Body of pancreas (tissue), 4 donors: ENCODE results near the gene COL26A1. TPM values are rescaled to one million over a fixed set of nuclear protein-coding genes. Genes with fewer than 3 reads are reported as not detected.

Experiments
- ATAC-seq: fragments of 150-250 bp; one replicate; pipeline ENCODE4 v1.9.1; 2016
- DNase-seq, 4 donors: peaks; one replicate each; pipeline ENCODE4 v3.0.0-alpha.2; 2019
- H3K27ac ChIP-seq, 4 donors: fragments of 200-600 bp; sonication (generic); 1 replicate in 3 of 4; 2 replicates in 1 of 4; pipeline versions ENCODE4 v1.5.1 to v1.6.1; 2016 to 2019; ENCODE audit warnings: mild to moderate bottlenecking in 1 of 4, mixed read lengths in 1 of 4, moderate library complexity in 1 of 4
- H3K27me3 ChIP-seq, 2 donors: fragments of 200-600 bp; sonication (generic); one replicate each; pipeline ENCODE4 v1.6.0; 2016; ENCODE audit warnings: mild to moderate bottlenecking in 1 of 2
- H3K36me3 ChIP-seq, 2 donors: fragments of 200-600 bp; sonication (generic); replicated peaks in 1 of 2; 2 replicates each; pipeline ENCODE4 v1.5.1; 2016; ENCODE audit warnings: low read depth in 2 of 2; ENCODE audit not compliant: insufficient read depth in 1 of 2
- H3K4me1 ChIP-seq: fragments of 200-600 bp; sonication (generic); one replicate; pipeline ENCODE4 v1.6.0; 2016
- H3K4me3 ChIP-seq, 2 donors: fragments of 200-600 bp; sonication (generic); 1 replicate in 1 of 2; 2 replicates in 1 of 2; pipeline ENCODE4 v1.5.1; 2016 to 2019
- H3K9me3 ChIP-seq, 3 donors: fragments of 200-600 bp; sonication (generic); 1 replicate in 2 of 3; 2 replicates in 1 of 3; pipeline ENCODE4 v1.5.1; 2016
- POLR2A ChIP-seq, 3 donors: fragments of 450-650 bp; IDR thresholded peaks; one replicate each; pipeline ENCODE4 v1.6.1; 2016; ENCODE audit warnings: antibody characterized with exemption in 3 of 3, mild to moderate bottlenecking in 2 of 3
- WGBS, 2 donors: methylation state at CpG; one replicate each; pipeline ENCODE4 v1.1.5; 2017; 5-methylcytosine and 5-hydroxymethylcytosine counted together
- intact Hi-C: fragments of 100-400 bp; cut with DNase I; formaldehyde crosslinking; loops from one replicate; pipeline ENCODE4 v1.15.1; 2023
- total RNA-seq, 2 donors: library from RNA; depleted of rRNA; stranded (reverse); fragments of >200 nt; gene quantifications; one replicate each; pipeline ENCODE4 v1.1.0, GENCODE V29; 2016
- TF ChIP-seq, protein P1 (sequence below), 7 experiments: fragments of 450-650 bp in 4 of 7; fragments of 200-600 bp in 3 of 7; sonication (generic) in 3 of 7; IDR thresholded peaks; one replicate each; pipeline ENCODE4 v1.5.1; 2016 to 2019; ENCODE audit warnings: antibody characterized with exemption in 7 of 7

COL26A1 gene
- total RNA-seq, 2 donors from 2014 or later: 0.78 to 2.0 TPM

DNA sequence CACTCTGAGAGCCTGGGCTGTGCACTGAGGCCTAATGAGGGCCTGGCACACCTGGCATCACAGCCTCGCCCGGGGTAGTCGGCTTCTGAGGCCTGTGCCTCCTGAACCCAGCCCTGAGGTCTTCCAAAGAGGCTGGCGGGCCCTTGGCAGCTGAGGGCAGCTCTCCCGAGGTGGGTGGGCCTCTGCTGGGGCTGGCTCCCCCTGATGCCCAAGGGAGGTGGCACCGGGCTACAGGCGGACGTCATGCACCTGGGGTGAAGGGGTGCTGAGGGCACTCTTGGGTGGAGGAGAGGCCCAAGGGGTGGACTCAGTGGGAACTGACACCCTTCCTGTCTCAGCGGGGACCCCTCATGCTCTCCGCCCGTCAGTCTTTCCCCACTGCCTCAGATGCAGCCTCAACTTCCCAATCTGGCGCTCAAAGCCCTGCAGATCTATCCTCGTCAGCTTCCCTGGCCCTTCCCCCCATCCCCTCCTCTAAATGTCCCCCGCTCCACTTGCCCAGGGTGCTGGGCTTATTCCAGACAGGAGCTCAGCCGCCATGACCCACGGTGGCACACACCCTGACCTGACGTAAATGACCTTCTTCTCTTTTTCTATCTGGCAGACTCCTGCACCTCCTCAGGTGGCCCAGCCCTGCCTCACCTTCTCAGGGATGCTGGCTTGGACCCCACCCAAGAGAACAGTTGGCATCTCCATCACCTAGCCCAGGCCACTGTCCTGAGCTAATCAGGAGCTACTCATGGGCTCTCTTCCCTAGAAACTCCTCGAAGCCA is 228.2 kb downstream of the COL26A1 start:
- Histone ChIP-seq H3K4me1 (no peaks in the 10 kb centered on the region), H3K4me3 (no peak overlapping the region), H3K27ac (no peak overlapping the region), H3K9me3 (no peaks in the 10 kb centered on the region), H3K27me3 (no peaks in the 10 kb centered on the region), H3K36me3 (no peaks in the 10 kb centered on the region)
- DNase-seq: no peak
- intact Hi-C loops: no loop called here
- TF ChIP-seq, protein P1, sequence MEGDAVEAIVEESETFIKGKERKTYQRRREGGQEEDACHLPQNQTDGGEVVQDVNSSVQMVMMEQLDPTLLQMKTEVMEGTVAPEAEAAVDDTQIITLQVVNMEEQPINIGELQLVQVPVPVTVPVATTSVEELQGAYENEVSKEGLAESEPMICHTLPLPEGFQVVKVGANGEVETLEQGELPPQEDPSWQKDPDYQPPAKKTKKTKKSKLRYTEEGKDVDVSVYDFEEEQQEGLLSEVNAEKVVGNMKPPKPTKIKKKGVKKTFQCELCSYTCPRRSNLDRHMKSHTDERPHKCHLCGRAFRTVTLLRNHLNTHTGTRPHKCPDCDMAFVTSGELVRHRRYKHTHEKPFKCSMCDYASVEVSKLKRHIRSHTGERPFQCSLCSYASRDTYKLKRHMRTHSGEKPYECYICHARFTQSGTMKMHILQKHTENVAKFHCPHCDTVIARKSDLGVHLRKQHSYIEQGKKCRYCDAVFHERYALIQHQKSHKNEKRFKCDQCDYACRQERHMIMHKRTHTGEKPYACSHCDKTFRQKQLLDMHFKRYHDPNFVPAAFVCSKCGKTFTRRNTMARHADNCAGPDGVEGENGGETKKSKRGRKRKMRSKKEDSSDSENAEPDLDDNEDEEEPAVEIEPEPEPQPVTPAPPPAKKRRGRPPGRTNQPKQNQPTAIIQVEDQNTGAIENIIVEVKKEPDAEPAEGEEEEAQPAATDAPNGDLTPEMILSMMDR (IDR thresholded peaks at IDR 0.05): no peak
- TF ChIP-seq POLR2A (IDR thresholded peaks at IDR 0.05): no peak
- WGBS, 2 donors: 88 to 91% methylated on average over 13 to 18 of the region's 18 CpGs
- ATAC-seq: no peak

GRCh38 chr7:101591504-101591903 is 228.8 kb downstream of the COL26A1 start:
- Histone ChIP-seq H3K4me3 (no peak overlapping the region), H3K4me1 (no peaks in the 10 kb centered on the region), H3K27ac (no peak overlapping the region), H3K9me3 (no peaks in the 10 kb centered on the region), H3K27me3 (no peaks in the 10 kb centered on the region), H3K36me3 (no peaks in the 10 kb centered on the region)
- 80 to 91% methylated on average over 2 of the region's 2 CpGs for WGBS, 2 donors
- intact Hi-C loops: no loop called here
- no peak for DNase-seq
- TF ChIP-seq, protein P1 (IDR thresholded peaks at IDR 0.05): no peak
- no peak for TF ChIP-seq POLR2A (IDR thresholded peaks at IDR 0.05)
- no peak for ATAC-seq

DNA sequence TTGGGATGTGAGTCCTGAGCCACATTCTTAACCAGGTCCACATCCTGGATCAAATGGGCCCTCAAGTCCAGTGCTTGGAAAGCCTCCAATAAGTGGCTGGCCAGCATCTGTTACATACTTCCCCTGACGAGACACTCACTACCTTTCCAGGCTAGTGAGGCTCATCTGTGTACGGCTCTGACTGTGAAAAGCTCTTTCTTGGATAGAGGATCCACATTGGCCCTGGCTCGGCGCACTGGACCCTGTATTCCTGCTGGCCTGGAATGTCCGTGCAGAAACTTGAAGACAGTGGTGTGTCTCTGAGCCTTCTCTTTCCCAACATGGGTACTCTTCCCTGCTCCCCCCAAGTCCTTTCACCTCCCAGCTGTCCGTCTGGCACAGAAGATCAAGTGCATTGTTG is 230.9 kb downstream of the COL26A1 start:
- Histone ChIP-seq H3K27me3 (no peaks in the 10 kb centered on the region), H3K4me1 (peaks cover 4% of the 10 kb centered on the region), H3K36me3 (no peaks in the 10 kb centered on the region), H3K4me3 (no peak overlapping the region), H3K9me3 (no peaks in the 10 kb centered on the region), H3K27ac (no peak overlapping the region)
- intact Hi-C loops: no loop called here
- 85 to 88% methylated on average over 6 of the region's 6 CpGs for WGBS, 2 donors
- ATAC-seq (no peak), DNase-seq (no peak)
- TF ChIP-seq POLR2A (IDR thresholded peaks at IDR 0.05): no peak
- TF ChIP-seq, protein P1 (IDR thresholded peaks at IDR 0.05): no peak

DNA sequence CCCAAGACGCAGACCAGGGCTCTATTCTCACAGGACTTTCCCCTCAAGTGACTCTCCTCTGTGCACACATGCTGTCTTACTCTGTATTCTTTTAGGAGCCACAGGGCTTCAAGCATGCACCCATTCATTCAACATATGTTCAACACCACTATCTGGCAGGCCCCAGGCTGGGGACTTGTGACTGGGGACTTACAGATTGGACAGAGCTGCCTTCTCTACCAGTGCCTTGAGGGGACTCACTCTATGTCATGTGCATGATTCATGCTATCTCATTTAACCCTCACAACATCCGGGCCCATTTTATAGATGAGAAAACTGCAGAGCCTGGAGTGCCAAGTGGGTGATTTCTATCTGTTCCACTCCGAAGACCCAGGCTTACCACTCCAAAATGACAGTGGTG is 232.1 kb downstream of the COL26A1 start:
- H3K9me3 ChIP-seq: no peaks in the 10 kb centered on the region
- H3K27ac ChIP-seq: no peak overlapping the region
- H3K4me1 ChIP-seq: peaks cover 14% of the 10 kb centered on the region
- no peaks in the 10 kb centered on the region for H3K36me3 ChIP-seq
- WGBS, 2 donors: 79 to 93% methylated on average over 3 of the region's 3 CpGs
- DNase-seq: no peak
- TF ChIP-seq, protein P1 (IDR thresholded peaks at IDR 0.05): no peak
- no peak for TF ChIP-seq POLR2A (IDR thresholded peaks at IDR 0.05)
- intact Hi-C loops: no loop called here
- H3K4me3 ChIP-seq: no peak overlapping the region
- no peaks in the 10 kb centered on the region for H3K27me3 ChIP-seq
- ATAC-seq: no peak

DNA sequence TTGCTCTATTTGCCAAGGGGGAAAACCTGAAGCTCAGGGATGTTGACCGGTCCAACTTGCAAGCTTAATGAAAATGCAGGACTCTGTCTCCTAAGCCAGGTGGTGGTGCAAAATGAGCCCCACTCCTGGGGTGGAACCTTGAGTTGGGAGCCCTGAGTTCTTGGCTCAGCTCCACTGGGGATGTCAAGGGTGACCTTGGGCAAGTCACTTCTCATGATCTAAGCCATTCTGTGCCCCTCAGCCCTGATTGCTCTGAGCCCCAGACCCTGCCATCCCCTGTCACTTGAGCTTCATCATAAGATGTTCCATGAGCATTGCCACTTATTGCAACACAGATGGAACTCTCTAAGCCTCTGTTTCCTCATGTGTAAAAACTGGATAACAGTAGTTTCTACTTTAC is 232.6 kb downstream of the COL26A1 start:
- no peaks in the 10 kb centered on the region for H3K9me3 ChIP-seq
- H3K4me3 ChIP-seq: no peak overlapping the region
- H3K36me3 ChIP-seq: no peaks in the 10 kb centered on the region
- DNase-seq: no peak
- no peak for ATAC-seq
- TF ChIP-seq, protein P1 (IDR thresholded peaks at IDR 0.05): no peak
- TF ChIP-seq POLR2A (IDR thresholded peaks at IDR 0.05): no peak
- H3K27ac ChIP-seq: no peak overlapping the region
- peaks cover 14% of the 10 kb centered on the region for H3K4me1 ChIP-seq
- intact Hi-C loops: no loop called here
- H3K27me3 ChIP-seq: no peaks in the 10 kb centered on the region
- WGBS, 2 donors: 88 to 93% methylated on average over 1 of the region's 1 CpG
